ENCODE results near the gene MARVELD3.

DNA sequence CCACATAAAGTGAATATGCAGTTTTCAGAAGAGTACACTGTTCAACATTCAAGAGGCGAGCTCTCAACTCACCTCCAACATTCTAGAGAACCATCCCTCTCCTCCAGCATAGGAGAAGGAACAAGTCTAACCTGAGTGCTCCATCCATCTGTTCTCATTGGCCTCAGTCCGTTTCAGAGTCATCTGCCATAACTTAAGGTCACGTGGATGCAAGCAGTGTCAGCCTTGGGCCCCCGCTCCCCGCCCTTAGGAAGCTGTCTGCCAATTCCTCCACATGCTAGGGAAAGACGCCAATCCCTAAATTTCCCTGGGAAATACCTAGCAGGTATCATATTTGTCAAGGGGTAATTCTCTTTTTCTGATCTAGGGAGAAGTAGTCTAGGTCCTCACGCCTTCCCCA is 21.4 kb downstream of the MARVELD3 start:
- TF ChIP-seq, protein P1, sequence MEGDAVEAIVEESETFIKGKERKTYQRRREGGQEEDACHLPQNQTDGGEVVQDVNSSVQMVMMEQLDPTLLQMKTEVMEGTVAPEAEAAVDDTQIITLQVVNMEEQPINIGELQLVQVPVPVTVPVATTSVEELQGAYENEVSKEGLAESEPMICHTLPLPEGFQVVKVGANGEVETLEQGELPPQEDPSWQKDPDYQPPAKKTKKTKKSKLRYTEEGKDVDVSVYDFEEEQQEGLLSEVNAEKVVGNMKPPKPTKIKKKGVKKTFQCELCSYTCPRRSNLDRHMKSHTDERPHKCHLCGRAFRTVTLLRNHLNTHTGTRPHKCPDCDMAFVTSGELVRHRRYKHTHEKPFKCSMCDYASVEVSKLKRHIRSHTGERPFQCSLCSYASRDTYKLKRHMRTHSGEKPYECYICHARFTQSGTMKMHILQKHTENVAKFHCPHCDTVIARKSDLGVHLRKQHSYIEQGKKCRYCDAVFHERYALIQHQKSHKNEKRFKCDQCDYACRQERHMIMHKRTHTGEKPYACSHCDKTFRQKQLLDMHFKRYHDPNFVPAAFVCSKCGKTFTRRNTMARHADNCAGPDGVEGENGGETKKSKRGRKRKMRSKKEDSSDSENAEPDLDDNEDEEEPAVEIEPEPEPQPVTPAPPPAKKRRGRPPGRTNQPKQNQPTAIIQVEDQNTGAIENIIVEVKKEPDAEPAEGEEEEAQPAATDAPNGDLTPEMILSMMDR (optimal IDR thresholded peaks at IDR 0.05 in 1 of 3, IDR thresholded peaks at IDR 0.05 in 1 of 3, conservative IDR thresholded peaks at IDR 0.05 in 1 of 3; ENCODE audit: extremely low read depth in 1 of 3, insufficient read depth in 2 of 3, low read length in 3 of 3), result no peak
- TF ChIP-seq EZH2 (IDR thresholded peaks at IDR 0.05; ENCODE audit: low read length), result no peak
